DND-41 (cell line): ENCODE results near the gene MMP17.
"Not testable (repeated sequence)": the region's sequence is repeated elsewhere in the genome, so short reads cannot be mapped to it uniquely, and the experiment has no call there.

Experiments
- ATAC-seq: fragments of 200-7000 bp; cut with Tn5 transposase; 3 replicates; pipeline ENCODE4 v1.9.1; 2021; ENCODE audit warnings: low read depth; ENCODE audit not compliant: insufficient read depth
- DNase-seq: peaks from one replicate; pipeline ENCODE4 v3.0.0-alpha.2; 2020
- H2AFZ ChIP-seq: 2 replicates; pipeline ENCODE4 v1.6.0; 2012; ENCODE audit warnings: low read depth, low read length
- H3K27ac ChIP-seq: 2 replicates; pipeline ENCODE4 v1.5.1; 2012; ENCODE audit warnings: low read length, inconsistent platforms
- H3K27me3 ChIP-seq: fragments of 200-600 bp; sonication (generic); 2 replicates; pipeline ENCODE4 v1.6.0; 2012; ENCODE audit warnings: low read length, mild to moderate bottlenecking, inconsistent platforms; ENCODE audit not compliant: insufficient read depth, poor library complexity
- H3K36me3 ChIP-seq: 2 replicates; pipeline ENCODE4 v1.5.1; 2012; ENCODE audit warnings: low read length, inconsistent platforms; ENCODE audit not compliant: insufficient read depth
- H3K4me1 ChIP-seq: 2 replicates; pipeline ENCODE4 v1.5.1; 2012; ENCODE audit warnings: mild to moderate bottlenecking, low read length; ENCODE audit not compliant: insufficient read depth
- H3K4me2 ChIP-seq: 2 replicates; pipeline ENCODE4 v1.6.0; 2012; ENCODE audit warnings: mild to moderate bottlenecking, moderate library complexity, low read length, inconsistent platforms; ENCODE audit not compliant: insufficient read depth
- H3K4me3 ChIP-seq, 2 experiments: fragments of 200-600 bp in 1 of 2; shearing (Covaris generic) in 1 of 2; 2 replicates each; pipeline ENCODE4 v1.5.1; 2012 to 2016; ENCODE audit warnings: inconsistent platforms in 2 of 2, low read length in 2 of 2, mild to moderate bottlenecking in 2 of 2, low read depth in 1 of 2, moderate library complexity in 1 of 2
- H3K79me2 ChIP-seq: 2 replicates; pipeline ENCODE4 v1.6.0; 2012; ENCODE audit warnings: low read length, inconsistent platforms; ENCODE audit not compliant: insufficient read depth
- H3K9ac ChIP-seq: 2 replicates; pipeline ENCODE4 v1.6.0; 2012; ENCODE audit warnings: low read depth, mild to moderate bottlenecking, inconsistent platforms, low read length, moderate library complexity
- H3K9me3 ChIP-seq: 2 replicates; pipeline ENCODE4 v1.5.1; 2012; ENCODE audit warnings: low read length, moderate library complexity, mild to moderate bottlenecking, inconsistent platforms; ENCODE audit not compliant: insufficient read depth, severe bottlenecking
- H4K20me1 ChIP-seq: 2 replicates; pipeline ENCODE4 v1.6.0; 2012; ENCODE audit warnings: low read length; ENCODE audit not compliant: insufficient read depth
- EZH2 ChIP-seq: IDR thresholded peaks from 3 replicates; pipeline ENCODE4 v1.6.1; 2012; ENCODE audit warnings: borderline replicate concordance, low read depth, mild to moderate bottlenecking, moderate library complexity, low read length, inconsistent platforms; ENCODE audit not compliant: severe bottlenecking
- TF ChIP-seq, protein P1 (sequence below): IDR thresholded peaks from 2 replicates; pipeline ENCODE4 v1.5.1; 2012; ENCODE audit warnings: borderline replicate concordance, low read length, moderate library complexity, mild to moderate bottlenecking; ENCODE audit not compliant: poor library complexity, severe bottlenecking; ENCODE audit errors: extremely low read depth

Gene MMP17

DNA sequence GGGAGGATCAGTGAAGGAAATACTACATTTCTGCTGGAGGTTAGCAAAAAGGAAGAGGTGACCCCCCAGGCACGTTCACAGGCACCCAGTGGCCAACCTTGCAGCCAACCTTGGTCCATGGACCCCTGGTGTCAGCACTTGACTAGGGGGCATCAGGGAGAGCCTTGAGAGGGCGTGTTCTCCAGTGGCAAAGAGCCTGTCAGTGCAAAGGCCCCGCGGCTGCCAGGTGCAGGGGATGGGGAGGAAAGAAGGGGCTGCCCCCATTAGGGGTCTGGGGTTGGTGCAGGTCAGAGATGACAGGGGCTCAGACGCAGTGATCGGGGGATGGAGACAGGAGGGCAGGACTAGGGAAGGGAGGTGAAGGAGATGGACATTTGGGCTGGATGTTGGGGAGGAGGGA lies 43.5 kb downstream of the MMP17 start:
- ATAC-seq = no peak
- Histone ChIP-seq H3K4me1 (no peaks in the 10 kb centered on the region), H2AFZ (no peak overlapping the region), H4K20me1 (no peaks in the 10 kb centered on the region), H3K27ac (no peak overlapping the region), H3K27me3 (no peaks in the 10 kb centered on the region), H3K9me3 (peaks cover 4% of the 10 kb centered on the region), H3K4me3 (no peak overlapping the region), H3K4me2 (no peak overlapping the region), H3K9ac (no peak overlapping the region), H3K79me2 (no peaks in the 10 kb centered on the region), H3K36me3 (no peaks in the 10 kb centered on the region)
- no peak for DNase-seq
- no peak for TF ChIP-seq EZH2
- TF ChIP-seq, protein P1, sequence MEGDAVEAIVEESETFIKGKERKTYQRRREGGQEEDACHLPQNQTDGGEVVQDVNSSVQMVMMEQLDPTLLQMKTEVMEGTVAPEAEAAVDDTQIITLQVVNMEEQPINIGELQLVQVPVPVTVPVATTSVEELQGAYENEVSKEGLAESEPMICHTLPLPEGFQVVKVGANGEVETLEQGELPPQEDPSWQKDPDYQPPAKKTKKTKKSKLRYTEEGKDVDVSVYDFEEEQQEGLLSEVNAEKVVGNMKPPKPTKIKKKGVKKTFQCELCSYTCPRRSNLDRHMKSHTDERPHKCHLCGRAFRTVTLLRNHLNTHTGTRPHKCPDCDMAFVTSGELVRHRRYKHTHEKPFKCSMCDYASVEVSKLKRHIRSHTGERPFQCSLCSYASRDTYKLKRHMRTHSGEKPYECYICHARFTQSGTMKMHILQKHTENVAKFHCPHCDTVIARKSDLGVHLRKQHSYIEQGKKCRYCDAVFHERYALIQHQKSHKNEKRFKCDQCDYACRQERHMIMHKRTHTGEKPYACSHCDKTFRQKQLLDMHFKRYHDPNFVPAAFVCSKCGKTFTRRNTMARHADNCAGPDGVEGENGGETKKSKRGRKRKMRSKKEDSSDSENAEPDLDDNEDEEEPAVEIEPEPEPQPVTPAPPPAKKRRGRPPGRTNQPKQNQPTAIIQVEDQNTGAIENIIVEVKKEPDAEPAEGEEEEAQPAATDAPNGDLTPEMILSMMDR = no peak

DNA sequence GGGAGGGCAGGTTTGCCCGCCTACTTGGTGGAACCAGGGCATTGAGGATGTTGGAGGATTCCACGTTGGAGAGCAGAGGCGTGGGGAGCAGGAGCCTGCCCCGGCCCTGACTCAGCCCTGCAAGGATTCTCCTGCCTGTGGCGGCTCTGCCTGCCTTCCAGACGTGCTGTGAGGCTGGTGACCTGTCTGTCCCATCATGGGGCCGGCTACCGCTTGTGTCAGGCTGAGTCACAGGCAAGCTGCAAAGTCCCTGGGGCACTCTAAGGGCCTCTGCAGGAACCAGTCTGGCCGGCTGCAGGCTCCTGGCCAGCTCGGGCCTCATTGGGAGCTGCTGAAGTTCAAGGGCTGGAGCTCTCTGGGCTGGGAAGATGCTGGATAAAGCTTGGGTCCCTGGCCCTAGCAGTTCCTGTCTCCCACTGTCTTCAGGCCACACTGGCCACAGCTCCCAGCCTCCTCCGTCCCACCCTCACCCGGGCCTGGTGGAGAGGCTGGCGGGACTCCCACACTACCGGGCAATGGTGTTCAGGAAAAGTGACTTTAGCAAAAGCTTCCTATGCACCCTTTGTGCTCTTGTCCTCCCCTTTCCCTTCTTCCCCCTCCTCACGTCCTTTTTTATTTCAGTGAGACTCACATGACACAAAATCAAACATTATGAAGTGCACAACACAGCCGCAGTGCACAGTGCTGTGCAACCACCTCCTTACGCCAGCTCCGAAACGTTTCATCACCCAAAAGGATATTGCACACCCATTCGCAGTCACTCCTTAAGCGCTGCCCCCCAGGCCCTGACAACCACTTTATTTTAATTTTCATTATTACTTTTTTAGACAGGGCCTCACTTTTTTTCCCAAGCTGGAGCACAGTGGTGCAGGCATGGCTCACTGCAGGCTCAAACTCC lies 44.2 kb downstream of the MMP17 start:
- Histone ChIP-seq H4K20me1 (no peaks in the 10 kb centered on the region), H3K79me2 (no peaks in the 10 kb centered on the region), H3K27me3 (no peaks in the 10 kb centered on the region), H3K4me1 (no peaks in the 10 kb centered on the region), H3K36me3 (no peaks in the 10 kb centered on the region), H3K4me2 (no peak overlapping the region), H2AFZ (no peak overlapping the region), H3K4me3 (no peak overlapping the region), H3K27ac (no peak overlapping the region), H3K9ac (no peak overlapping the region), H3K9me3 (peaks cover 4% of the 10 kb centered on the region)
- no peak for DNase-seq
- TF ChIP-seq, protein P1 = no peak
- TF ChIP-seq EZH2 = no peak
- no peak for ATAC-seq

DNA sequence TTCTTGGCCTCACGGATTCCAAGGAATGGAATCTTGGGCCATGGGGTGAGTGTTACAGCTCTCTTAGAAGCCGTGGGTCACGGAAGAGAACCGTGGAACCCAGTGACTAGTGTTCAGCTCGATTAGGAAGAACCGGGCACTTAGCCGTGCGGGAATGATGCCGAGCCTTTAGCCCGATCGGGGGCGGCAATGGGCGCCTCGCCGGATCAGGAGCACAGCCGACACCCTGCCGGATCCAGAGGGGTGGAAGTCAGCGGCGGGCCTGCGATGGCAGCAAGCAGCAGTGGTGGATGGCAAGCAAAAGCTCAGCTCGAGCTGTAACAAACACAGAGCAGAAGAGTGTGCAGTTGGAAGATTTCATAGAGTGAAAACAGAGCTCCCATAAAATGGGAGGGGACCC lies 45.1 kb downstream of the MMP17 start:
- Histone ChIP-seq H3K4me1 (no peaks in the 10 kb centered on the region), H3K79me2 (no peaks in the 10 kb centered on the region), H3K4me2 (no peak overlapping the region), H4K20me1 (no peaks in the 10 kb centered on the region), H3K27ac (no peak overlapping the region), H3K9ac (no peak overlapping the region), H2AFZ (no peak overlapping the region), H3K4me3 (no peak overlapping the region), H3K9me3 (peaks cover 4% of the 10 kb centered on the region), H3K27me3 (no peaks in the 10 kb centered on the region), H3K36me3 (no peaks in the 10 kb centered on the region)
- ATAC-seq = no peak
- no peak for DNase-seq
- no peak for TF ChIP-seq EZH2
- TF ChIP-seq, protein P1 = no peak

DNA sequence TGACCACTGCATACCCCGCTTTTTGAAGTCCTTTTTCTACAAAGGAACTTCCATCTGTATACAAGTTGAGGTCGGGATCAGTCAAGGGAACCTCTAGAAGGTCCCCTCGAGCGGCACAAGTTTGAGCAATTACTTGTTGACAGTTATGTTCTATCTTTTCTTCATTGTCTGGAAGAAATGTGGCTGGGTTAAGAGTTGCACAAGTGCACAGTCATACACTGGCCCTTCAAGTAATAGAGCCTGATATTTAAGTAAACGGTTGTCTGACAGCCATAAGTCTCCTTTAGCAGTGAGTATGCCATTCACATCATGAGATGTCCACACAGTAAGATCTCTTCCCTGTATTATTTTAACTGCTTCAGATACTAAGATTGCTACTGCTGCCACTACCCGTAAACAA lies 46.8 kb downstream of the MMP17 start:
- H3K27ac ChIP-seq, H3K27me3 ChIP-seq, H3K36me3 ChIP-seq, H3K9me3 ChIP-seq, DNase-seq, ATAC-seq, H3K4me1 ChIP-seq, H3K4me3 ChIP-seq, H3K79me2 ChIP-seq, H2AFZ ChIP-seq, H3K4me2 ChIP-seq, H4K20me1 ChIP-seq, H3K9ac ChIP-seq: not testable (repeated sequence)

DNA sequence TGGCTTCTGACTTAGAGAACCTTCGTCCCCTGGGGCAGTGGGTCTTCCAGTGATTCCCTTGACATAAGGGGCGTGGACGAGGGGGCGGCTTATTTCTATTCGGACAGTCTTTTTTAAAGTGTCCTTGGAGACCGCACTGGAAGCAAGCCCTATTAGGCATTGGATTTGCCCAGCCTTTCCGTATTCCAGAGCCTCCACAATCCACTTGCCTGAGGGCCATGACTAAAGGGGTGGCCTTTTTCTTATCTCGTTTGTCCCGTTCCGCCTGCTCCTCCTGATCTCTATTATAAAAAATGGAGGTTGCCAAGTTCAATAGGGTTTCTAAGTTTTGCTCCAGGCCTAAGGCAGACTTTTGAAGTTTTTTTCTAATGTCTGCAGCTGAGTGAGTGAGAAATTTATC lies 49.0 kb downstream of the MMP17 start:
- not testable (repeated sequence) for H3K4me3 ChIP-seq, H3K79me2 ChIP-seq, H3K9ac ChIP-seq, H3K27ac ChIP-seq, H4K20me1 ChIP-seq, H3K4me1 ChIP-seq, H3K27me3 ChIP-seq, H3K36me3 ChIP-seq, DNase-seq, H3K4me2 ChIP-seq, ATAC-seq, H3K9me3 ChIP-seq, H2AFZ ChIP-seq

DNA sequence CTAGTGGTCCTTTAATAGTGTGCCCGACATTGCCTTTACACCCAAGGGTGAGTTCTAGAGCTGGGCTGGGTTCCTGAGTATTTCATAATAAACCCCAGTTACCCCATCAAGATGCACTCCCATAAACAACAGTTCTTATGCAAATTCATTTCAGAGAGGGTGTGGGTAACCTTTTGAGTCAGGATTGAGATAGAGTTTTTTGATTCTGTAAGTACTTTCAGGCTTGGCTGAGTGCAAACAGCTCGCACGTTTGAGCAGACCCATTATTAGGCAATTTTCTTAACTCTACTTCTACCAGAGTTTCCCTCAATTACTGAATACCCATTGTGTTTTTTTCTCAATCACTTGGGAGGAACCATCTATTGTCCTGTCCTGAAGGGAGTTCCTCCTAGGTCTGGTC lies 50.2 kb downstream of the MMP17 start:
- DNase-seq, H2AFZ ChIP-seq, ATAC-seq, H3K9me3 ChIP-seq, H3K4me2 ChIP-seq, H3K36me3 ChIP-seq, H3K27me3 ChIP-seq, H4K20me1 ChIP-seq, H3K79me2 ChIP-seq, H3K4me1 ChIP-seq, H3K4me3 ChIP-seq, H3K27ac ChIP-seq, H3K9ac ChIP-seq: not testable (repeated sequence)
